Thyroid gland (tissue), 4 donors: ENCODE measurements around the gene HLA-DQB2. TPM values are rescaled to one million over a fixed set of nuclear protein-coding genes. Genes with fewer than 3 reads are reported as not detected.
"Not testable (repeated sequence)": the region's sequence is repeated elsewhere in the genome, so short reads cannot be mapped to it uniquely, and the experiment has no call there.

Experiments used
- DNase-seq, 2 donors: peaks; one replicate each; pipeline ENCODE4 v3.0.0-alpha.2; 2019
- H3K27ac ChIP-seq, 3 donors: fragments of 200-600 bp; sonication (generic); 1 replicate in 2 of 3; 2 replicates in 1 of 3; pipeline ENCODE4 v1.5.1; 2016 to 2019; ENCODE audit warnings: mild to moderate bottlenecking in 1 of 3, moderate library complexity in 1 of 3
- H3K27me3 ChIP-seq: fragments of 200-600 bp; sonication (generic); one replicate; pipeline ENCODE4 v1.5.1; 2019
- H3K36me3 ChIP-seq, 2 donors: fragments of 200-600 bp; sonication (generic); one replicate each; pipeline ENCODE4 v1.5.1; 2016 to 2019
- H3K4me1 ChIP-seq, 2 donors: fragments of 200-600 bp; sonication (generic); one replicate each; pipeline ENCODE4 v1.5.1; 2017 to 2019
- H3K4me3 ChIP-seq, 3 donors: fragments of 200-600 bp; sonication (generic); replicated peaks in 1 of 3; 1 replicate in 2 of 3; 2 replicates in 1 of 3; pipeline ENCODE4 v1.5.1; 2016; ENCODE audit warnings: mild to moderate bottlenecking in 1 of 3
- H3K9me3 ChIP-seq: fragments of 200-600 bp; sonication (generic); one replicate; pipeline ENCODE4 v1.5.1; 2017
- CTCF ChIP-seq, 6 experiments: fragments of 200-600 bp in 3 of 6; fragments of 450-650 bp in 3 of 6; sonication (generic) in 3 of 6; IDR thresholded peaks; one replicate each; pipeline ENCODE4 v1.5.1; 2016 to 2019; ENCODE audit warnings: antibody characterized with exemption in 6 of 6, mild to moderate bottlenecking in 2 of 6, inconsistent platforms in 1 of 6, moderate library complexity in 1 of 6
- POLR2A ChIP-seq, 2 donors: fragments of 450-650 bp; IDR thresholded peaks; one replicate each; pipeline ENCODE4 v1.6.1; 2017; ENCODE audit warnings: antibody characterized with exemption in 2 of 2, mild to moderate bottlenecking in 2 of 2, moderate library complexity in 1 of 2
- WGBS, 2 donors: methylation state at CpG; one replicate each; pipeline ENCODE4 v1.1.5; 2017; 5-methylcytosine and 5-hydroxymethylcytosine counted together
- intact Hi-C: fragments of 100-400 bp; cut with DNase I; formaldehyde crosslinking; loops from one replicate; pipeline ENCODE4 v1.15.1; 2023
- total RNA-seq, 4 donors: library from RNA; depleted of rRNA; stranded (reverse); fragments of >200 nt; gene quantifications; one replicate each; pipeline ENCODE4 v1.2.3, GENCODE V29; 2016

HLA-DQB2 gene
- total RNA-seq, 4 donors from 2014 or later: 0.22 to 2.6 TPM; not detected in 2

- no peaks in the 10 kb centered on the region for H3K4me1 ChIP-seq
- H3K36me3 ChIP-seq: no peaks in the 10 kb centered on the region
- TF ChIP-seq CTCF (IDR thresholded peaks at IDR 0.05): no peak
- TF ChIP-seq POLR2A (IDR thresholded peaks at IDR 0.05): no peak
- intact Hi-C loops: no loop called here
- DNase-seq: no peak
- H3K27me3 ChIP-seq: no peaks in the 10 kb centered on the region
- no peak overlapping the region for H3K4me3 ChIP-seq
- WGBS, 2 donors: 81 to 87% methylated on average over 1 of the region's 1 CpG
- H3K9me3 ChIP-seq: no peaks in the 10 kb centered on the region
- no peak overlapping the region for H3K27ac ChIP-seq
These were observed 3.7 kb downstream of the HLA-DQB2 start for GRCh38 chr6:32759669-32760068.

- Histone ChIP-seq H3K4me3 (no peak overlapping the region), H3K27ac (no peak overlapping the region), H3K4me1 (no peaks in the 10 kb centered on the region), H3K36me3 (no peaks in the 10 kb centered on the region), H3K27me3 (peaks cover 4% of the 10 kb centered on the region), H3K9me3 (no peaks in the 10 kb centered on the region)
- TF ChIP-seq POLR2A (IDR thresholded peaks at IDR 0.05) (no peak), CTCF (IDR thresholded peaks at IDR 0.05) (no peak)
- peak in 1 of 2 donors; percentile 1 for DNase-seq
- 34 to 39% methylated on average over 8 of the region's 8 CpGs for WGBS, 2 donors
- intact Hi-C loops: no loop called here
These were observed 10.8 kb downstream of the HLA-DQB2 start for GRCh38 chr6:32752580-32752979.

GRCh38 chr6:32745649-32746048, 17.7 kb downstream of the HLA-DQB2 start:
- not testable (repeated sequence) for H3K4me1 ChIP-seq, H3K9me3 ChIP-seq, H3K36me3 ChIP-seq, DNase-seq, H3K4me3 ChIP-seq, H3K27me3 ChIP-seq, H3K27ac ChIP-seq
- 56 to 60% methylated on average over 1 of the region's 1 CpG for WGBS, 2 donors
- intact Hi-C loops: loop anchor here (10.0 kb wide), 1 partner anchor 101 kb away; no protein-coding TSS in a partner anchor

- no peak overlapping the region for H3K4me3 ChIP-seq
- no peak for DNase-seq
- no peak overlapping the region for H3K27ac ChIP-seq
- H3K27me3 ChIP-seq: peaks cover 4% of the 10 kb centered on the region
- no peaks in the 10 kb centered on the region for H3K36me3 ChIP-seq
- WGBS, 2 donors: 51 to 65% methylated on average over 5 of the region's 5 CpGs
- intact Hi-C loops: loop anchor here (10.0 kb wide), 1 partner anchor 100 kb away; no protein-coding TSS in a partner anchor
- TF ChIP-seq POLR2A (IDR thresholded peaks at IDR 0.05): no peak
- no peak for TF ChIP-seq CTCF (IDR thresholded peaks at IDR 0.05)
- H3K4me1 ChIP-seq: no peaks in the 10 kb centered on the region
- H3K9me3 ChIP-seq: no peaks in the 10 kb centered on the region
These were observed 18.6 kb downstream of the HLA-DQB2 start for GRCh38 chr6:32744776-32745175.

- TF ChIP-seq CTCF (IDR thresholded peaks at IDR 0.05) (no peak), POLR2A (IDR thresholded peaks at IDR 0.05) (no peak)
- no peaks in the 10 kb centered on the region for H3K27me3 ChIP-seq
- H3K4me1 ChIP-seq: no peaks in the 10 kb centered on the region
- intact Hi-C loops: loop anchor here (10.0 kb wide), 1 partner anchor 98 kb away; no protein-coding TSS in a partner anchor
- H3K27ac ChIP-seq: no peak overlapping the region
- DNase-seq: no peak
- 61 to 77% methylated on average over 3 of the region's 3 CpGs for WGBS, 2 donors
- no peaks in the 10 kb centered on the region for H3K9me3 ChIP-seq
- no peaks in the 10 kb centered on the region for H3K36me3 ChIP-seq
- no peak overlapping the region for H3K4me3 ChIP-seq
These were observed 21.0 kb downstream of the HLA-DQB2 start for GRCh38 chr6:32742374-32742773.
